ENCODE measurements around the gene MMP14. TPM values are rescaled to one million over a fixed set of nuclear protein-coding genes. Genes with fewer than 3 reads are reported as not detected.

MMP14 gene
- total and polyA plus RNA-seq, 2 of the 13 experiments (the other 11 are each of a cell fraction or from before 2014, with no cell fraction given) = 5.2 to 9.8 TPM

DNA sequence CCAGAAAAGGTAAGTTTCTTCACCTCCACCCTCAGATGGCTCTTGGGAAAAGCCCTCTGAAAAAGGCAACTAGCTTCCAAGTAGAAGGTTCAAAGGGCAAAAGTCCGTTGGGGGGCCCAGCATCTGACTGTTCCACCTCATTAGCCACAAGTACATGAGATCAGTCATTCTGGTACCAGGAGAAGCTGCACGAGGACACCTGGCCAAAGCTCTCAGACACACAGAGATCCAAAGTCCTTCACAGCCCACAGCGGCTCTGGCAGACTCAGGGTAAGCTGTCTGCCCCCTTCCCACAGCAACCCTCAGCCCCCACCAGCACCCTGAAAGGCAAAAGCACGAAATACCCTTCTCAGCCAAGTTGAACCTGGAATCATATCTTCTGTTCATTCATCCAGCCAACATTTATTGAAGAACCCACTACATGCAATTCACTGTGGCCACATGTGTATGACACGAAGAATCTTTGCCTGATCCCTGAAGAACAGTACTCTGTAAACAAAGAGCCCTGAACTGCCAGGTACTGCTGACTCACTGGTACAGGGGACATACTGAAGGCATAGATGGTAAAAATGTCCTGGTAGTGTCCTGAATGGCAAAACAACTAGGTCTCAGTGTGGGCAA is 40.2 kb upstream of the MMP14 start (continued):
- TF ChIP-seq ZSCAN20 (CRISPR knock-in tag; IDR thresholded peaks at IDR 0.05; ENCODE audit: borderline replicate concordance) = no peak
- TF ChIP-seq, protein P1, sequence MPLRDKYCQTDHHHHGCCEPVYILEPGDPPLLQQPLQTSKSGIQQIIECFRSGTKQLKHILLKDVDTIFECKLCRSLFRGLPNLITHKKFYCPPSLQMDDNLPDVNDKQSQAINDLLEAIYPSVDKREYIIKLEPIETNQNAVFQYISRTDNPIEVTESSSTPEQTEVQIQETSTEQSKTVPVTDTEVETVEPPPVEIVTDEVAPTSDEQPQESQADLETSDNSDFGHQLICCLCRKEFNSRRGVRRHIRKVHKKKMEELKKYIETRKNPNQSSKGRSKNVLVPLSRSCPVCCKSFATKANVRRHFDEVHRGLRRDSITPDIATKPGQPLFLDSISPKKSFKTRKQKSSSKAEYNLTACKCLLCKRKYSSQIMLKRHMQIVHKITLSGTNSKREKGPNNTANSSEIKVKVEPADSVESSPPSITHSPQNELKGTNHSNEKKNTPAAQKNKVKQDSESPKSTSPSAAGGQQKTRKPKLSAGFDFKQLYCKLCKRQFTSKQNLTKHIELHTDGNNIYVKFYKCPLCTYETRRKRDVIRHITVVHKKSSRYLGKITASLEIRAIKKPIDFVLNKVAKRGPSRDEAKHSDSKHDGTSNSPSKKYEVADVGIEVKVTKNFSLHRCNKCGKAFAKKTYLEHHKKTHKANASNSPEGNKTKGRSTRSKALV (CRISPR knock-in tag; IDR thresholded peaks at IDR 0.05) = no peak
- no peak for TF ChIP-seq TCF7 (IDR thresholded peaks at IDR 0.05; ENCODE audit: low read depth)
- TF ChIP-seq BHLHE40 (IDR thresholded peaks at IDR 0.05; ENCODE audit: low read length) = no peak
- TF ChIP-seq CEBPB (IDR thresholded peaks at IDR 0.05; ENCODE audit: borderline replicate concordance, low read depth, low read length) = no peak
- TF ChIP-seq POLR2AphosphoS5 (IDR thresholded peaks at IDR 0.05; ENCODE audit: low read depth, low read length) = no peak
- TF ChIP-seq HDAC6 (IDR thresholded peaks at IDR 0.05; ENCODE audit: low read depth, low read length) = no peak
- TF ChIP-seq ZFP62 (CRISPR knock-in tag; IDR thresholded peaks at IDR 0.05) = no peak
- TF ChIP-seq, protein P2, sequence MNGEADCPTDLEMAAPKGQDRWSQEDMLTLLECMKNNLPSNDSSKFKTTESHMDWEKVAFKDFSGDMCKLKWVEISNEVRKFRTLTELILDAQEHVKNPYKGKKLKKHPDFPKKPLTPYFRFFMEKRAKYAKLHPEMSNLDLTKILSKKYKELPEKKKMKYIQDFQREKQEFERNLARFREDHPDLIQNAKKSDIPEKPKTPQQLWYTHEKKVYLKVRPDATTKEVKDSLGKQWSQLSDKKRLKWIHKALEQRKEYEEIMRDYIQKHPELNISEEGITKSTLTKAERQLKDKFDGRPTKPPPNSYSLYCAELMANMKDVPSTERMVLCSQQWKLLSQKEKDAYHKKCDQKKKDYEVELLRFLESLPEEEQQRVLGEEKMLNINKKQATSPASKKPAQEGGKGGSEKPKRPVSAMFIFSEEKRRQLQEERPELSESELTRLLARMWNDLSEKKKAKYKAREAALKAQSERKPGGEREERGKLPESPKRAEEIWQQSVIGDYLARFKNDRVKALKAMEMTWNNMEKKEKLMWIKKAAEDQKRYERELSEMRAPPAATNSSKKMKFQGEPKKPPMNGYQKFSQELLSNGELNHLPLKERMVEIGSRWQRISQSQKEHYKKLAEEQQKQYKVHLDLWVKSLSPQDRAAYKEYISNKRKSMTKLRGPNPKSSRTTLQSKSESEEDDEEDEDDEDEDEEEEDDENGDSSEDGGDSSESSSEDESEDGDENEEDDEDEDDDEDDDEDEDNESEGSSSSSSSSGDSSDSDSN (CRISPR knock-in tag; IDR thresholded peaks at IDR 0.05) = no peak
- TF ChIP-seq, protein P3, sequence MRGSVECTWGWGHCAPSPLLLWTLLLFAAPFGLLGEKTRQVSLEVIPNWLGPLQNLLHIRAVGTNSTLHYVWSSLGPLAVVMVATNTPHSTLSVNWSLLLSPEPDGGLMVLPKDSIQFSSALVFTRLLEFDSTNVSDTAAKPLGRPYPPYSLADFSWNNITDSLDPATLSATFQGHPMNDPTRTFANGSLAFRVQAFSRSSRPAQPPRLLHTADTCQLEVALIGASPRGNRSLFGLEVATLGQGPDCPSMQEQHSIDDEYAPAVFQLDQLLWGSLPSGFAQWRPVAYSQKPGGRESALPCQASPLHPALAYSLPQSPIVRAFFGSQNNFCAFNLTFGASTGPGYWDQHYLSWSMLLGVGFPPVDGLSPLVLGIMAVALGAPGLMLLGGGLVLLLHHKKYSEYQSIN (CRISPR knock-in tag; IDR thresholded peaks at IDR 0.05; ENCODE audit: borderline replicate concordance) = no peak
- TF ChIP-seq ADNP (CRISPR knock-in tag; IDR thresholded peaks at IDR 0.05) = no peak
- TF ChIP-seq RBAK (CRISPR knock-in tag; IDR thresholded peaks at IDR 0.05) = no peak
- TF ChIP-seq ATF7-NPFF (CRISPR knock-in tag; IDR thresholded peaks at IDR 0.05; ENCODE audit: low read depth) = no peak
- no peak for TF ChIP-seq ZMAT3 (CRISPR knock-in tag; conservative IDR thresholded peaks at IDR 0.05)
- peak; percentile 55 for TF ChIP-seq ZNF883 (CRISPR knock-in tag; IDR thresholded peaks at IDR 0.05; ENCODE audit: not compliant biosample characterization)
- no peak for TF ChIP-seq KLF9 (CRISPR knock-in tag; IDR thresholded peaks at IDR 0.05; ENCODE audit: low read depth)
- no peak for TF ChIP-seq NFE2L1 (CRISPR knock-in tag; IDR thresholded peaks at IDR 0.05; ENCODE audit: borderline replicate concordance)
- TF ChIP-seq, protein P4, sequence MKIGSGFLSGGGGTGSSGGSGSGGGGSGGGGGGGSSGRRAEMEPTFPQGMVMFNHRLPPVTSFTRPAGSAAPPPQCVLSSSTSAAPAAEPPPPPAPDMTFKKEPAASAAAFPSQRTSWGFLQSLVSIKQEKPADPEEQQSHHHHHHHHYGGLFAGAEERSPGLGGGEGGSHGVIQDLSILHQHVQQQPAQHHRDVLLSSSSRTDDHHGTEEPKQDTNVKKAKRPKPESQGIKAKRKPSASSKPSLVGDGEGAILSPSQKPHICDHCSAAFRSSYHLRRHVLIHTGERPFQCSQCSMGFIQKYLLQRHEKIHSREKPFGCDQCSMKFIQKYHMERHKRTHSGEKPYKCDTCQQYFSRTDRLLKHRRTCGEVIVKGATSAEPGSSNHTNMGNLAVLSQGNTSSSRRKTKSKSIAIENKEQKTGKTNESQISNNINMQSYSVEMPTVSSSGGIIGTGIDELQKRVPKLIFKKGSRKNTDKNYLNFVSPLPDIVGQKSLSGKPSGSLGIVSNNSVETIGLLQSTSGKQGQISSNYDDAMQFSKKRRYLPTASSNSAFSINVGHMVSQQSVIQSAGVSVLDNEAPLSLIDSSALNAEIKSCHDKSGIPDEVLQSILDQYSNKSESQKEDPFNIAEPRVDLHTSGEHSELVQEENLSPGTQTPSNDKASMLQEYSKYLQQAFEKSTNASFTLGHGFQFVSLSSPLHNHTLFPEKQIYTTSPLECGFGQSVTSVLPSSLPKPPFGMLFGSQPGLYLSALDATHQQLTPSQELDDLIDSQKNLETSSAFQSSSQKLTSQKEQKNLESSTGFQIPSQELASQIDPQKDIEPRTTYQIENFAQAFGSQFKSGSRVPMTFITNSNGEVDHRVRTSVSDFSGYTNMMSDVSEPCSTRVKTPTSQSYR (CRISPR knock-in tag; IDR thresholded peaks at IDR 0.05; ENCODE audit: borderline replicate concordance) = peak; percentile 12; the same call in 1 of the 2 replicates
- TF ChIP-seq KMT2B (CRISPR knock-in tag; IDR thresholded peaks at IDR 0.05) = 0 out of 2 replicates have a peak, but pooled peaks have one; percentile 19
- no peak for TF ChIP-seq GLI4 (CRISPR knock-in tag; IDR thresholded peaks at IDR 0.05; ENCODE audit: borderline replicate concordance)
